OCI-LY7 (cell line): ENCODE data around the gene GNGT1.

Experiments used
- EZH2phosphoT487 ChIP-seq: fragments of 200-600 bp; sonication (generic); IDR thresholded peaks from 2 replicates; pipeline ENCODE4 v1.6.1; 2018; ENCODE audit warnings: low read depth, borderline replicate concordance, mild to moderate bottlenecking, mixed run types, antibody characterized with exemption, low read length, moderate library complexity, mixed read lengths
- TF ChIP-seq, protein P1 (sequence below): fragments of 200-600 bp; sonication (generic); conservative IDR thresholded peaks from 2 replicates; pipeline ENCODE4 v1.5.1; 2014; ENCODE audit warnings: mild to moderate bottlenecking, antibody characterized with exemption, low read length, moderate library complexity, mixed read lengths

DNA sequence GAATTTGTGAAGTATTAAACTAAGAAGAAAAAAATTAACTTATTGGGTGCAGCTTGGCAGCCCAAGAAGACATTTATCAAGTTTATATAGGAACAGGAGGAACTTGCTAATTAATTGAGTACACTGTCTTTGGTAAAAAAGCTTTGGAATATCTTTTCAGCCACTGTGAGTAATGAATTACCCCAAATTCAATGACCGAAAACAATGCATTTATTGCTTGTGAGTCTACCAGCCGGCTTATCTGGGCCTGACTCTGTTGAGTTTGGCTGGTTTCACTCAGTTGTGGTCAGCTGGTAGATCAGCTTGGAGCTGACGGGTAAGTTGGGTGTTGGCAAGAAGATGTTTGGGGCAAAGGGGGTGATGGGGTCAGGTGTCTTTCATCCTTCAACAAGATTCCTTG, 26.8 kb downstream of the GNGT1 start:
- TF ChIP-seq, protein P1, sequence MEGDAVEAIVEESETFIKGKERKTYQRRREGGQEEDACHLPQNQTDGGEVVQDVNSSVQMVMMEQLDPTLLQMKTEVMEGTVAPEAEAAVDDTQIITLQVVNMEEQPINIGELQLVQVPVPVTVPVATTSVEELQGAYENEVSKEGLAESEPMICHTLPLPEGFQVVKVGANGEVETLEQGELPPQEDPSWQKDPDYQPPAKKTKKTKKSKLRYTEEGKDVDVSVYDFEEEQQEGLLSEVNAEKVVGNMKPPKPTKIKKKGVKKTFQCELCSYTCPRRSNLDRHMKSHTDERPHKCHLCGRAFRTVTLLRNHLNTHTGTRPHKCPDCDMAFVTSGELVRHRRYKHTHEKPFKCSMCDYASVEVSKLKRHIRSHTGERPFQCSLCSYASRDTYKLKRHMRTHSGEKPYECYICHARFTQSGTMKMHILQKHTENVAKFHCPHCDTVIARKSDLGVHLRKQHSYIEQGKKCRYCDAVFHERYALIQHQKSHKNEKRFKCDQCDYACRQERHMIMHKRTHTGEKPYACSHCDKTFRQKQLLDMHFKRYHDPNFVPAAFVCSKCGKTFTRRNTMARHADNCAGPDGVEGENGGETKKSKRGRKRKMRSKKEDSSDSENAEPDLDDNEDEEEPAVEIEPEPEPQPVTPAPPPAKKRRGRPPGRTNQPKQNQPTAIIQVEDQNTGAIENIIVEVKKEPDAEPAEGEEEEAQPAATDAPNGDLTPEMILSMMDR, result no peak
- TF ChIP-seq EZH2phosphoT487, result no peak
